ENCODE results near the gene FUNDC2. TPM values are rescaled to one million over a fixed set of nuclear protein-coding genes. Genes with fewer than 3 reads are reported as not detected.

Gene FUNDC2
- total and polyA plus RNA-seq, 9 donors, result 133 to 257 (median 149) TPM

- intact Hi-C loops (cut with DNase I), result no loop called here
- Histone ChIP-seq H3K4me3 (no peak overlapping the region), H3K27ac (no peak overlapping the region), H3K9me3 (no peaks in the 10 kb centered on the region), H3K36me3 (no peaks in the 10 kb centered on the region), H3K27me3 (no peaks in the 10 kb centered on the region), H3K4me1 (ENCODE audit: insufficient read depth) (no peaks in the 10 kb centered on the region)
- DNase-seq, result no peak
- TF ChIP-seq CTCF (IDR thresholded peaks at IDR 0.05) (no peak), POLR2A (IDR thresholded peaks at IDR 0.05) (no peak), EP300 (IDR thresholded peaks at IDR 0.05) (no peak)
- 71 to 77% (median 72%) methylated on average over 3 of the region's 3 CpGs for WGBS, 3 donors
These were observed 35.6 kb upstream of the FUNDC2 start for GRCh38 chrX:154991039-154991438.

DNA sequence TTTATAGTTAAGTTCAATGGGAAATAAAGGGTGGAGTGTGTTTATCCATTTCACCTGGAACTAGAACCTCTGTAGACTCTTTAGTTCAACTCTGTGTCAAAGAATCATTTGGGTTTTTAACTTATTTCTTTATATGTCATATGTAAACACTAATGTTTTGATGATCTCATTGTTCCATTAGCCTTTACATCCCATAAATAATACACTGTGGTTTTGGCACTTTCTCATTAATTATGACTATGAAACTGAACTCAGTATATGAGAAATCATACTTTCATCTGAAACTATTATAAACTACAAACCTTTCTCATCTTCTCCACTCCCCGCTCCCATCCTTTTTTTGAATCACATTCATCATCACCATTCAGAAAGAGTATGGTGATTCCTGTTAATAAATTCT, 35.2 kb upstream of the FUNDC2 start:
- no peak for DNase-seq
- Histone ChIP-seq H3K9me3 (no peaks in the 10 kb centered on the region), H3K4me3 (no peak overlapping the region), H3K4me1 (ENCODE audit: insufficient read depth) (no peaks in the 10 kb centered on the region), H3K36me3 (no peaks in the 10 kb centered on the region), H3K27ac (no peak overlapping the region), H3K27me3 (no peaks in the 10 kb centered on the region)
- intact Hi-C loops (cut with DNase I), result no loop called here
- no peak for TF ChIP-seq EP300 (IDR thresholded peaks at IDR 0.05)
- no peak for TF ChIP-seq POLR2A (IDR thresholded peaks at IDR 0.05)
- no peak for TF ChIP-seq CTCF (IDR thresholded peaks at IDR 0.05)
- 87 to 92% (median 91%) methylated on average over 1 of the region's 1 CpG for WGBS, 3 donors

DNA sequence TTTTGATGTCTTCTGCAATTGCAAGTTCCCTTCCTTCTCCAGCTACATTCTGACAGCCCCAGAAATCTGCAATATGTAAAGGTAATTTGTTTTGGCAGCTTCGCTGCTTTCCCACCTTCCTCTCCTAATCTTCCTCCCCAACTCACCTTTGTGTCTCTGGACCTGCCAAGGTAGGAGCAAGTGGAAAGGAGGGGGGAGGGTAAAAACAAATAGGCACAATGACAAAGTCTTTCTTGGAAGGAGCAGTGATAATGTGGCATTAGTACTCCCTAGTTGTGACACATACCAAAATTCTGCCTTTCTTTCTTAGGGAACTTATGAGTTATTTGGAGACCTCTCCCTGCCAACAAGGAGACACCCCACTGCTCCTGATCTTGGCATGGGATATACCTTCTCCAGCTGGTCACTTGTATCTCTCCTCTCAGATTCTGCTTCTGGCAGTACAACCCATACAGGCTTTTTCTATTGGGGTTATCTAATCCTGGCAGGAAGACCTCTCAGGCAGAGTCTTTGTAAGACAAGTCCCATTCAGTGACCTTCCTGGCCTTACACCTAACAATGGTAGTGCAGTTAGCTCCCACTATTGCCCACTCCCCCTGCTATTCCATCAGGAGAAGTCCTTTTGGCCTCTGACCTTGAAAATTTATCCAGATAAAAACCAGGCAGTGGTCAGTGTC, 28.3 kb upstream of the FUNDC2 start:
- TF ChIP-seq POLR2A (IDR thresholded peaks at IDR 0.05), result no peak
- TF ChIP-seq EP300 (IDR thresholded peaks at IDR 0.05), result no peak
- no peak for TF ChIP-seq CTCF (IDR thresholded peaks at IDR 0.05)
- no peaks in the 10 kb centered on the region for H3K9me3 ChIP-seq
- intact Hi-C loops (cut with DNase I), result no loop called here
- H3K4me3 ChIP-seq, result no peak overlapping the region
- H3K27me3 ChIP-seq, result no peaks in the 10 kb centered on the region
- no peaks in the 10 kb centered on the region for H3K4me1 ChIP-seq (ENCODE audit: insufficient read depth)
- no peaks in the 10 kb centered on the region for H3K36me3 ChIP-seq
- H3K27ac ChIP-seq, result no peak overlapping the region
- WGBS, 3 donors, result 62 to 78% (median 66%) methylated on average over 1 of the region's 1 CpG
- no peak for DNase-seq

DNA sequence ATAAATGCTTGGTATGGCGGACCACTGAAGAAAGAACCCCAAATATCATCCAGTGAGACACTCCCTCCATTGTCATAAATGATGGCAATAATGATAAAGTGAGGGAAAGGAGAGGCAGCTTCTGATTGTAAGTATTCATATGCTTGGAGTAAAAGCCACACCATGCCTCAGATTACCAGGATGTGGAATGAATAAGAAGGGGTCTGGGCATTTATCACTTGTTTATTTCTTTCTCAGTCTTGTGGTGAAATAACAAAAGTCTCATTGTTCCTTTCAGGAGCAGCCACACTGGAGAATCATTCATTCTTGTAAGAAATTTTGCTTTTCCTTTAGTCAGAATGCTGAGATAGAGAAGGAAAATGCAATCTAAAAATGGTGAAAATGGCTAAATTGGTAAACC, 25.8 kb upstream of the FUNDC2 start:
- Histone ChIP-seq H3K9me3 (no peaks in the 10 kb centered on the region), H3K27me3 (no peaks in the 10 kb centered on the region), H3K4me3 (no peak overlapping the region), H3K36me3 (no peaks in the 10 kb centered on the region), H3K27ac (no peak overlapping the region), H3K4me1 (ENCODE audit: insufficient read depth) (no peaks in the 10 kb centered on the region)
- WGBS, 3 donors, result 71 to 75% (median 75%) methylated on average over 1 of the region's 1 CpG
- DNase-seq, result no peak
- intact Hi-C loops (cut with DNase I), result no loop called here
- no peak for TF ChIP-seq CTCF (IDR thresholded peaks at IDR 0.05)
- no peak for TF ChIP-seq POLR2A (IDR thresholded peaks at IDR 0.05)
- TF ChIP-seq EP300 (IDR thresholded peaks at IDR 0.05), result no peak

Measured in ovary (tissue), 9 donors.